SK-N-MC (cell line): ENCODE measurements around the gene MUSTN1.

Experiments
- DNase-seq: peaks from one replicate; pipeline ENCODE4 v3.0.0-alpha.2; 2011; ENCODE audit warnings: low read depth, low spot score
- H3K27ac ChIP-seq: fragments of 200-600 bp; sonication (generic); 2 replicates; pipeline ENCODE4 v1.5.1; 2016; ENCODE audit warnings: mixed run types
- H3K36me3 ChIP-seq: fragments of 200-600 bp; sonication (generic); 2 replicates; pipeline ENCODE4 v1.6.1; 2017; ENCODE audit warnings: antibody characterized with exemption, low read length, mixed read lengths; ENCODE audit not compliant: insufficient read depth
- H3K4me3 ChIP-seq: fragments of 200-600 bp; sonication (generic); 2 replicates; pipeline ENCODE4 v1.5.1; 2016
- H3K9ac ChIP-seq: fragments of 200-600 bp; sonication (generic); 2 replicates; pipeline ENCODE4 v1.8.0; 2017; ENCODE audit warnings: mixed run types, mixed read lengths; ENCODE audit not compliant: insufficient read length
- H3K9me3 ChIP-seq: fragments of 200-600 bp; sonication (generic); 2 replicates; pipeline ENCODE4 v1.6.1; 2017; ENCODE audit warnings: low read depth, mild to moderate bottlenecking, antibody characterized with exemption, low read length, moderate library complexity, mixed read lengths
- EZH2 ChIP-seq: fragments of 200-600 bp; sonication (generic); IDR thresholded peaks from one replicate; pipeline ENCODE4 v1.6.1; 2017; ENCODE audit warnings: antibody characterized with exemption
- FOXP2 ChIP-seq: optimal IDR thresholded peaks from 2 replicates; pipeline ENCODE3; 2011; ENCODE audit warnings: mild to moderate bottlenecking, moderate library complexity; ENCODE audit not compliant: insufficient read depth; ENCODE audit errors: extremely low read length, control extremely low read depth
- POLR2AphosphoS5 ChIP-seq: IDR thresholded peaks from 2 replicates; pipeline ENCODE4 v1.6.1; 2012; ENCODE audit warnings: mild to moderate bottlenecking, low read depth, low read length, borderline replicate concordance

The MUSTN1 gene

DNA sequence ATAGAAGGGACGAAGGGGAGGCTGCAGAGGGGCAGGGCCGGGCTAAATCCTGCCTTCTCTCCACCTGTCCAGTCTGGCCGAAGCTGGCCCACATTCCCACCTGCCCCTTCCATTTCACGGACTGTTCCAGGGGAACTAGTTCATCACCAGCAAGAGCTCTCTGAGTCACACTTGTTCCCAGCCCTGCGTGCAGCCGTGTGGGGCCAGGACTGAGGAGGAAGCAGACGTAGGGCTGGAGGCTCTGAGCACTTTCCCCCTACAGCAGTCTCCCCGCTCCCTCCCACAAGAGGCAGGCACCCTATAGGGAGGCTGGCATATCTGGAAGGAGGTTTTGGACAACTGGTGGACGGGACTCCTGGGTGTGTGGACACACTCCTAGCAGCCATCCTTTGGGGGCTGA lies 7.4 kb downstream of the MUSTN1 start:
- Histone ChIP-seq H3K4me3 (no peak overlapping the region), H3K9me3 (no peaks in the 10 kb centered on the region), H3K9ac (no peak overlapping the region), H3K27ac (no peak overlapping the region), H3K36me3 (no peaks in the 10 kb centered on the region)
- DNase-seq = no peak
- TF ChIP-seq FOXP2 (no peak), POLR2AphosphoS5 (no peak), EZH2 (no peak)

- H3K4me3 ChIP-seq = no peak overlapping the region
- no peaks in the 10 kb centered on the region for H3K36me3 ChIP-seq
- no peak overlapping the region for H3K27ac ChIP-seq
- H3K9me3 ChIP-seq = no peaks in the 10 kb centered on the region
- no peak overlapping the region for H3K9ac ChIP-seq
- TF ChIP-seq POLR2AphosphoS5 = no peak
- no peak for TF ChIP-seq EZH2
- TF ChIP-seq FOXP2 = no peak
- DNase-seq = no peak
These were observed 10.8 kb downstream of the MUSTN1 start for GRCh38 chr3:52824037-52824436.

- TF ChIP-seq FOXP2 (no peak), POLR2AphosphoS5 (no peak), EZH2 (no peak)
- no peak overlapping the region for H3K4me3 ChIP-seq
- H3K27ac ChIP-seq = no peak overlapping the region
- DNase-seq = no peak
- no peaks in the 10 kb centered on the region for H3K9me3 ChIP-seq
- H3K36me3 ChIP-seq = no peaks in the 10 kb centered on the region
- H3K9ac ChIP-seq = no peak overlapping the region
These were observed 12.5 kb downstream of the MUSTN1 start for GRCh38 chr3:52822363-52822762.

DNA sequence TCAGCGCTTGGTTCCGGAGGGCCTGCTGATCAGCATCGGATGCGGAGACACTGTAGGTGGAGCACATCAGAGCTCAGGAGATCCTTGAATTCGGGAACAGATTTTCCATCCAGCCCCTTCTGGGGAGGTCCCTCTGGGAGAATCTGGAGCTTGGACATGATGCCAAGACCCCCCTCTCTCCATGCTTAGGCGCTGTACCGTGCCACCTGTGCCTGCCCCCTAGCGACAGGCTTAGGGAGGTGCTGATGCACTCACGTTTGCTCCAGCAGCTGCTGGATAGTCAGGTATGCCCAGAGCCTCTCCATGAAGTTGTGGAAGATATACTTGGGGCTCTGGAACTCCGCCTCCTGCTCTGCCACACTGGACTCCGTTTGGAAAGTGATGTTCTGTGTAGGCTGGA lies 14.1 kb downstream of the MUSTN1 start:
- no peaks in the 10 kb centered on the region for H3K36me3 ChIP-seq
- no peaks in the 10 kb centered on the region for H3K9me3 ChIP-seq
- H3K9ac ChIP-seq = no peak overlapping the region
- no peak overlapping the region for H3K27ac ChIP-seq
- H3K4me3 ChIP-seq = no peak overlapping the region
- DNase-seq = no peak
- TF ChIP-seq FOXP2 = no peak
- no peak for TF ChIP-seq POLR2AphosphoS5
- TF ChIP-seq EZH2 = no peak

- no peaks in the 10 kb centered on the region for H3K36me3 ChIP-seq
- no peak overlapping the region for H3K27ac ChIP-seq
- no peak overlapping the region for H3K4me3 ChIP-seq
- DNase-seq = no peak
- no peak overlapping the region for H3K9ac ChIP-seq
- TF ChIP-seq EZH2 (no peak), FOXP2 (no peak), POLR2AphosphoS5 (no peak)
- H3K9me3 ChIP-seq = no peaks in the 10 kb centered on the region
These were observed 14.9 kb downstream of the MUSTN1 start for GRCh38 chr3:52819936-52820335.

GRCh38 chr3:52817860-52818259 lies 17.0 kb downstream of the MUSTN1 start:
- no peak for DNase-seq
- H3K9ac ChIP-seq = no peak overlapping the region
- no peak overlapping the region for H3K27ac ChIP-seq
- TF ChIP-seq FOXP2 (no peak), POLR2AphosphoS5 (no peak), EZH2 (no peak)
- no peak overlapping the region for H3K4me3 ChIP-seq
- no peaks in the 10 kb centered on the region for H3K36me3 ChIP-seq
- no peaks in the 10 kb centered on the region for H3K9me3 ChIP-seq

DNA sequence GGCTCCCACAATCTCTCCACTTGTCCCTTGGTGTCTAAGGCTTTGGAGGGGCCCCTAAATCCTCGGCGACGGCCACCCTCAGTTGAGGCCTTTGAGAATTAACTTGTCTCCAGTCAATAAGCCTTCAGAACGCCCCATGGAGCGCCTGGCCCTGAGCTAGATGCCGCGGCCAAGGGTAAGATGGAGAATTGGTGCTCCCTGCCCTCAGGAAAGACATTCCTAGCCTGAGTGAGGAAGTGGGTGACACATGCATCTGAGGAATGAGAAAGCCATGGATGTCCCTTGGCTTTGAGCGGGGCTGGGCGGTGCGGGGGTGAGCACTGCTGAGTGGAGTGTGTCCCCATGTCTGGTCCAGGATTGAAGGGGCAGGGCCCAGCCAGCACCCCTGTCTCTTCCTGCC lies 17.6 kb downstream of the MUSTN1 start:
- no peak for DNase-seq
- no peak overlapping the region for H3K27ac ChIP-seq
- TF ChIP-seq FOXP2 = no peak
- no peak for TF ChIP-seq EZH2
- TF ChIP-seq POLR2AphosphoS5 = no peak
- H3K4me3 ChIP-seq = no peak overlapping the region
- H3K9me3 ChIP-seq = no peaks in the 10 kb centered on the region
- H3K9ac ChIP-seq = no peak overlapping the region
- no peaks in the 10 kb centered on the region for H3K36me3 ChIP-seq

GRCh38 chr3:52816654-52817053 lies 18.2 kb downstream of the MUSTN1 start:
- no peak for TF ChIP-seq POLR2AphosphoS5
- no peak for TF ChIP-seq FOXP2
- no peak for TF ChIP-seq EZH2
- Histone ChIP-seq H3K9me3 (no peaks in the 10 kb centered on the region), H3K27ac (no peak overlapping the region), H3K36me3 (no peaks in the 10 kb centered on the region), H3K9ac (no peak overlapping the region), H3K4me3 (no peak overlapping the region)
- no peak for DNase-seq

DNA sequence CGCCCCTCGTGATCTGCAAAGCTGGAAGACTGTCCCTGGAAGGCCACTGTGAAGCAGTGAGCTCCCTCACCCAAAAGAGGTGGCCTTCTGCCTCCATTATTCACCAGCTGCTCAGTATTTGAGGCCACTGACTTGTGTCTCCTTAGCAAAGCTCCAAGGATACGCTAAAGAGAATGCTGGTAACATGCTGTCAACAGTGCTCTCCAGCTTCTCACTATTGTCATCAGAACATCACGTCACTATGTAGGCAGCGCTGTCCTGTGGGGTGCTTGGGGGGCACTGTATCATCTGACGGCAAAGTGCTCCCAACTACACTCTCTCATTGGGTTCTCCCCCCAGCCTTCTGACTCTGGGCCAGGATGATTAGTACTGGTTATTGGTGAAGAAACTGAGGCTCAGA lies 18.6 kb downstream of the MUSTN1 start:
- DNase-seq = no peak
- H3K4me3 ChIP-seq = no peak overlapping the region
- H3K9me3 ChIP-seq = no peaks in the 10 kb centered on the region
- no peak overlapping the region for H3K9ac ChIP-seq
- H3K36me3 ChIP-seq = no peaks in the 10 kb centered on the region
- TF ChIP-seq POLR2AphosphoS5 (no peak), EZH2 (no peak), FOXP2 (no peak)
- no peak overlapping the region for H3K27ac ChIP-seq

DNA sequence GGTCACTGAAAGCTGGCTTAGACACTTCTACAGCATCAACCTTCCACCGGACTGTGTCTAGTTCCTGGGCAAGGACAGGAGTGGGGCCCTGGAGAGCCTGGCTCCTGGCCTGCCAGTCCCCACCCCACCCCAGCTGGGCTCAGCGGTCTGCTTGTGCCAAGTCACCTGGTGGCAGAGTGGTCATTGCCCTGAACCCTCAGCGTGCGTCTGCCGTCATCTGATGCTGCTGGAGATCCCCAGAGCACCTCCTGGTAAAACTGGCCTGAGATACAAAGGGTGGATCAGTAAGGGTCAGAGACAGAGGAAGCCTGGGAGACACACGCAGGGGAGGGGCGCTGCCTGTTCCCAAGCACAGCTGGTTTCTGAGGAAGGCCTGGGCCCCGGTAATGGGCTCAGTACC lies 21.0 kb downstream of the MUSTN1 start:
- Histone ChIP-seq H3K27ac (no peak overlapping the region), H3K36me3 (no peaks in the 10 kb centered on the region), H3K9ac (no peak overlapping the region), H3K9me3 (no peaks in the 10 kb centered on the region), H3K4me3 (no peak overlapping the region)
- TF ChIP-seq FOXP2 (no peak), EZH2 (no peak), POLR2AphosphoS5 (no peak)
- DNase-seq = no peak
